K562 (cell line): ENCODE measurements around the gene NFATC2. TPM values are rescaled to one million over a fixed set of nuclear protein-coding genes. Genes with fewer than 3 reads are reported as not detected.

Experiments
- ATAC-seq: fragments of 200-7000 bp; cut with Tn5 transposase; 3 replicates; pipeline ENCODE4 v1.9.1; 2020; ENCODE audit warnings: moderate library complexity
- BruUV-seq: library from RNA; stranded (reverse); fragments of 400-500 nt; replicated peaks from 2 replicates; lab custom pipeline; 2021; lab: Mats Ljungman, UMichigan
- CTCF ChIA-PET: fragments of 300-600 bp; formaldehyde crosslinking; extraction: SDS; loops from one replicate; lab custom pipeline; 2021; ENCODE audit warnings: low intra/inter-chr PET ratio; lab: Yijun Ruan, JAX
- POLR2A ChIA-PET: fragments of 300-600, 350-650 bp; sonication (Branson Sonifier 250); formaldehyde crosslinking; extraction: SDS; loops from one replicate; lab custom pipeline; 2021; ENCODE audit warnings: antibody characterized with exemption, inconsistent platforms; lab: Yijun Ruan, JAX
- DNase-seq, 4 experiments: peaks; one replicate each; pipeline versions ENCODE4 v3.0.0 to v3.0.0-alpha.2; 2011 to 2018; ENCODE audit warnings: low spot score in 3 of 4, mixed read lengths in 3 of 4; ENCODE audit errors: extremely low read depth in 1 of 4
- FAIRE-seq: peaks from 2 replicates; lab custom pipeline; 2011; peaks lifted over from hg19 to GRCh38; lab: Jason Lieb, UNC
- H2AFZ ChIP-seq: 2 replicates; pipeline ENCODE4 v1.6.0; 2011; ENCODE audit warnings: low read depth, low read length, control low read depth, inconsistent platforms
- H3K27ac ChIP-seq: fragments of 200-600 bp; 3 replicates; pipeline ENCODE4 v1.8.0; 2011; ENCODE audit warnings: low read depth, mild to moderate bottlenecking, control low read depth, inconsistent platforms, low read length, moderate library complexity, mixed read lengths; ENCODE audit errors: extremely low read depth
- H3K27me3 ChIP-seq, 2 experiments: fragments of 300-600 bp in 1 of 2; 2 replicates in 1 of 2; 3 replicates in 1 of 2; pipeline versions ENCODE4 v1.6.0 to v1.8.0; 2011; ENCODE audit warnings: inconsistent platforms in 2 of 2, low read length in 2 of 2, mild to moderate bottlenecking in 1 of 2, mixed read lengths in 1 of 2, moderate library complexity in 1 of 2; ENCODE audit not compliant: control insufficient read depth in 2 of 2, insufficient read depth in 2 of 2
- H3K36me3 ChIP-seq: fragments of 300-600 bp; 3 replicates; pipeline ENCODE4 v1.8.0; 2011; ENCODE audit warnings: mild to moderate bottlenecking, low read length, inconsistent platforms; ENCODE audit not compliant: control insufficient read depth, insufficient read depth
- H3K4me1 ChIP-seq, 2 experiments: fragments of 200-600 bp in 1 of 2; replicated peaks in 1 of 2; 2 replicates in 1 of 2; 3 replicates in 1 of 2; pipeline versions ENCODE4 v1.5.1 to v1.8.0; 2011; ENCODE audit warnings: inconsistent platforms in 2 of 2, low read length in 2 of 2, mild to moderate bottlenecking in 1 of 2, mixed read lengths in 1 of 2, moderate library complexity in 1 of 2; ENCODE audit not compliant: control insufficient read depth in 2 of 2, insufficient read depth in 2 of 2
- H3K4me2 ChIP-seq: 2 replicates; pipeline ENCODE4 v1.6.1; 2011; ENCODE audit warnings: low read length, control low read depth, inconsistent platforms, mixed read lengths; ENCODE audit not compliant: insufficient read depth
- H3K4me3 ChIP-seq: fragments of 200-600 bp; sonication (generic), shearing (Covaris generic); 2 replicates; pipeline ENCODE4 v1.5.1; 2016; ENCODE audit warnings: control low read depth, inconsistent platforms
- H3K79me2 ChIP-seq: fragments of 200-600 bp; 3 replicates; pipeline ENCODE4 v1.8.0; 2011; ENCODE audit warnings: low read length, inconsistent platforms; ENCODE audit not compliant: control insufficient read depth, insufficient read depth
- H3K9ac ChIP-seq, 2 experiments: 2 replicates each; pipeline versions ENCODE4 v1.6.0 to v1.6.1; 2011; ENCODE audit warnings: low read depth in 2 of 2, low read length in 2 of 2, control low read depth in 1 of 2, inconsistent platforms in 1 of 2, mild to moderate bottlenecking in 1 of 2, mixed read lengths in 1 of 2; ENCODE audit not compliant: insufficient read depth in 1 of 2
- H3K9me1 ChIP-seq: one replicate; pipeline ENCODE4 v1.6.0; 2011; ENCODE audit warnings: inconsistent platforms, mild to moderate bottlenecking, low read length, moderate library complexity; ENCODE audit not compliant: control insufficient read depth, insufficient read depth
- H3K9me3 ChIP-seq: replicated peaks from 2 replicates; pipeline ENCODE4 v1.5.1; 2011; ENCODE audit warnings: low read depth, low read length, inconsistent platforms; ENCODE audit not compliant: control insufficient read depth, insufficient read depth
- H4K20me1 ChIP-seq: replicated peaks from 2 replicates; pipeline ENCODE4 v1.6.1; 2011; ENCODE audit warnings: low read length, inconsistent platforms, mixed read lengths; ENCODE audit not compliant: control insufficient read depth, insufficient read depth
- ARID1B ChIP-seq: fragments of 450-650 bp; IDR thresholded peaks from 2 replicates; pipeline ENCODE4 v1.6.1; 2016; ENCODE audit warnings: antibody characterized with exemption, mild to moderate bottlenecking, inconsistent platforms
- JUND ChIP-seq, 2 experiments: IDR thresholded peaks; 2 replicates in 1 of 2; 3 replicates in 1 of 2; pipeline ENCODE4 v1.6.1; 2011; ENCODE audit warnings: borderline replicate concordance in 2 of 2, low read depth in 2 of 2, low read length in 2 of 2, improper control_type of control experiment in 1 of 2, missing biosample characterization in 1 of 2, missing genetic modification characterization in 1 of 2, missing genetic modification reagents in 1 of 2
- MEF2A ChIP-seq: IDR thresholded peaks from 2 replicates; pipeline ENCODE4 v1.6.1; 2011; ENCODE audit warnings: low read depth, mild to moderate bottlenecking, low read length, moderate library complexity; ENCODE audit not compliant: control insufficient read depth
- MEF2D ChIP-seq: conservative IDR thresholded peaks from 2 replicates; pipeline ENCODE4 v1.6.1; 2016; ENCODE audit warnings: low read depth, missing genetic modification characterization, missing compliant biosample characterization
- MYBL2 ChIP-seq, 2 experiments: fragments of 450-650 bp in 1 of 2; sonication (generic) in 1 of 2; formaldehyde crosslinking in 1 of 2; IDR thresholded peaks; 2 replicates each; pipeline versions ENCODE4 v1.6.1 to v1.8.1; 2017 to 2022; ENCODE audit warnings: borderline replicate concordance in 1 of 2, inconsistent platforms in 1 of 2, low read depth in 1 of 2, mild to moderate bottlenecking in 1 of 2, missing genetic modification reagents in 1 of 2, moderate library complexity in 1 of 2
- POLR2G ChIP-seq: fragments of 200-400 bp; formaldehyde crosslinking; IDR thresholded peaks from 2 replicates; pipeline ENCODE4 v1.6.1; 2017; ENCODE audit warnings: low read depth, mild to moderate bottlenecking, antibody characterized with exemption, low read length, moderate library complexity
- SLC30A9 ChIP-seq: fragments of 250-450 bp; sonication (Bioruptor Pico); IDR thresholded peaks from 2 replicates; pipeline ENCODE4 v1.8.0; 2022; ENCODE audit warnings: mild to moderate bottlenecking, moderate library complexity
- SMARCE1 ChIP-seq: fragments of 450-650 bp; IDR thresholded peaks from 2 replicates; pipeline ENCODE4 v1.7.1; 2016; ENCODE audit warnings: mild to moderate bottlenecking
- ZKSCAN8 ChIP-seq: fragments of 200-800 bp; sonication (Bioruptor generic); IDR thresholded peaks from 2 replicates; pipeline ENCODE4 v1.6.1; 2016; ENCODE audit warnings: missing genetic modification characterization, missing compliant biosample characterization
- WGBS: fragments of 100-300 bp; shearing (Covaris generic); methylation state at CpG from one replicate; pipeline ENCODE4 v1.1.6; 2016; ENCODE audit warnings: low coverage, mixed read lengths; ENCODE audit not compliant: insufficient coverage; ENCODE audit errors: missing lambda C conversion rate; 5-methylcytosine and 5-hydroxymethylcytosine counted together
- in situ Hi-C: fragments of 300-500 bp; cut with MboI; formaldehyde crosslinking; loops from 4 replicates; pipeline ENCODE4 v1.15.0; 2018; ENCODE audit warnings: inconsistent platforms, mixed read lengths
- intact Hi-C: fragments of 100-400 bp; cut with micrococcal nuclease; formaldehyde crosslinking; loops from 2 replicates; pipeline ENCODE4 v1.14.2; 2022
- polyA plus RNA-seq, 8 experiments: library from polyadenylated mRNA; depleted of rRNA in 4 of 8; stranded (reverse) in 5 of 8; unstranded in 3 of 8; fragments of >200 nt; fragmentation: Nextera tagmentation in 2 of 8; fragmentation: Illumina TruSeq in 1 of 8; extraction: Ambion mirVana in 2 of 8; extraction: Trizol in 1 of 8; gene quantifications; 2 replicates each; pipeline versions ENCODE4 v1.2.1 to v1.2.3, GENCODE V29; 2011 to 2014; ENCODE audit warnings: inconsistent platforms in 1 of 8, missing spikeins in 1 of 8
- total RNA-seq, 7 experiments: library from RNA; depleted of rRNA in 6 of 7; stranded (reverse); fragments of >200 nt in 6 of 7; fragmentation: Illumina TruSeq in 2 of 7; extraction: Trizol in 2 of 7; gene quantifications; 2 replicates each; pipeline versions ENCODE4 v1.2.1 to v1.2.3, GENCODE V29; 2011 to 2021; ENCODE audit warnings: low replicate concordance in 1 of 7

The NFATC2 gene
- total and polyA plus RNA-seq, 9 of the 15 experiments (the other 6 are each of a cell fraction or from before 2014, with no cell fraction given), result 1.9 to 11.2 (median 3.0) TPM

DNA sequence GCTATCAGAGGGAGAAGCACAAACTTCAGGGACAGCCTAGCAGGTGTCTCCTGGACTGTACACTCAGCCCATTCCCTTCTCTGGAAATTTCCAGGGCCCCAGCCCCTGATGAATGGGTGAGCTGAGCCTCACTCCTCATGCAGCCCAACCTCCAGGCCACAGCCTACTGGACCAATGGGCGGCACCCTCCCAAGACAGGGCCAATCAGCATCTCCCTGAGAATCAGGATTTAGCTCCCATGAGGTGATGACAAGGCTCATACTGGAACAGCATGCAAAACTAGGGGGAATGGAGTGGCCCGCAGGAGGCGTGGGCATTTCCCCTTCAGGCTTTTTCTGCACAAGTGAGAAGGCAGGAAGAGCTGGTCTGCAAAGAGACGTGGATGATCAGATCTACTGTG lies 29.0 kb downstream of the NFATC2 start (continued):
- TF ChIP-seq MYBL2 (IDR thresholded peaks at IDR 0.05; ENCODE audit: low read depth) (no peak), MYBL2 (CRISPR knock-in tag; IDR thresholded peaks at IDR 0.05; ENCODE audit: borderline replicate concordance) (no peak), SLC30A9 (CRISPR knock-in tag) (no peak), POLR2G (no peak)

DNA sequence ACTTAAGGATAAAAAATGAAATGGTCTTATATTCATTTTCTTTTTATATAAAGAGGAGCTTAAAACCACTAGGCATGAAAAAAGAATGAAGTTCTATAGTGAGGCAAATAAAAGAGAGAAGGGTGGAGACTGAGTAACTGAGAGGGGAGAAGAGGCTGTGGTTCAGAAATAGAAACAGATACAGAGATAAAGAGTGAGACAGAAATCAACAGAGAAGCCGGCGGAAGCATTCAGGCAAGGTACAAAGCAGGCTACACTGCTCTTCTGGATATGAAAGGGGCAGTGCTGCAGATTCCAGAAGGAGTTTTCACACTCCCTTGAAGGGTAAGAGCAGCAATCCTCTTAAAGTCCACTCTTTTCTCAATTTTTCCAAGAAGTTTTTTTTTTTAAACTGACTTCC lies 29.9 kb downstream of the NFATC2 start:
- ChIA-PET POLR2A (interaction anchor here (1.1 to 1.6 kb wide), 2 partner anchors 11 to 21 kb away, joined by 3 read pairs; no protein-coding TSS in a partner anchor), CTCF (no interaction called here)
- DNase-seq, result peak in 2 of 4 experiments; percentile 34 to 44
- Histone ChIP-seq H3K36me3 (peaks cover 72% of the 10 kb centered on the region), H3K9me1 (no peaks in the 10 kb centered on the region), H3K4me3 (no peak overlapping the region), H3K79me2 (peaks cover 6% of the 10 kb centered on the region; the same call in 1 of the 3 replicates), H3K9me3 (no peaks in the 10 kb centered on the region), H3K27me3 (no peaks in the 10 kb centered on the region), H3K27ac (peak overlapping the region; percentile 52; the same call in 1 of the 3 replicates), H3K4me1 (peaks cover 6 to 18% of the 10 kb centered on the region in 2 experiments), H2AFZ (no peak overlapping the region), H3K9ac (peak overlapping the region in 1 of 2 experiments; percentile 28; a peak in 1 of 4 replicates), H4K20me1 (0 out of 2 replicates have a peak, but pooled peaks cover 12% of the 10 kb centered on the region), H3K4me2 (no peak overlapping the region; the same call in 1 of the 2 replicates)
- in situ Hi-C loops (no loop called here), intact Hi-C loops (no loop called here)
- 0% methylated on average over 2 of the region's 2 CpGs for WGBS
- BruUV-seq, result no TSS peak
- no peak for FAIRE-seq
- peak; percentile 78 for ATAC-seq
- no peak for TF ChIP-seq JUND (IDR thresholded peaks at IDR 0.05; ENCODE audit: borderline replicate concordance, low read depth, low read length)
- TF ChIP-seq JUND (tag; IDR thresholded peaks at IDR 0.05; ENCODE audit: borderline replicate concordance, low read depth, low read length), result peak; percentile 35; the same call in 1 of the 3 replicates
- peak; percentile 48; the same call in 1 of the 2 replicates for TF ChIP-seq MEF2D (tag)
- no peak for TF ChIP-seq ZKSCAN8
- 0 out of 2 replicates have a peak, but pooled peaks have one; percentile 21 for TF ChIP-seq ARID1B
- peak; percentile 64; the same call in 1 of the 2 replicates for TF ChIP-seq MEF2A
- TF ChIP-seq SMARCE1, result 0 out of 2 replicates have a peak, but pooled peaks have one; percentile 15
